CD4-positive, alpha-beta T cell (primary cell): Measurements from ENCODE around the gene MSL1. TPM values are rescaled to one million over a fixed set of nuclear protein-coding genes. Genes with fewer than 3 reads are reported as not detected.

Experiments
- ATAC-seq: fragments of 200-7000 bp; cut with Tn5 transposase; one replicate; pipeline ENCODE4 v1.10.0; 2022; ENCODE audit warnings: mild to moderate bottlenecking; ENCODE audit not compliant: poor library complexity
- CTCF ChIA-PET: fragments of 350-600 bp; sonication (Branson Sonifier 250); formaldehyde crosslinking; loops from one replicate; lab custom pipeline; 2021; ENCODE audit warnings: antibody characterized with exemption, inconsistent platforms; lab: Charles Lee
- POLR2A ChIA-PET: fragments of 350-600 bp; sonication (Branson Sonifier 250); formaldehyde crosslinking; loops from one replicate; lab custom pipeline; 2021; ENCODE audit warnings: antibody characterized with exemption, inconsistent platforms; lab: Charles Lee
- DNase-seq, 14 experiments: peaks; one replicate each; pipeline ENCODE4 v3.0.0-alpha.2; 2013 to 2020; ENCODE audit warnings: mixed read lengths in 2 of 14
- H3K27ac ChIP-seq, 2 donors: one replicate each; pipeline versions ENCODE4 v1.5.1 to v1.7.0; 2013; ENCODE audit warnings: low read length in 2 of 2, low read depth in 1 of 2, mild to moderate bottlenecking in 1 of 2
- H3K27me3 ChIP-seq, 2 experiments: 1 replicate in 1 of 2; 2 replicates in 1 of 2; pipeline versions ENCODE4 v1.6.1 to v1.7.0; 2013; ENCODE audit warnings: low read length in 2 of 2, control low read depth in 1 of 2, mild to moderate bottlenecking in 1 of 2, moderate library complexity in 1 of 2; ENCODE audit not compliant: insufficient read depth in 2 of 2, control insufficient read depth in 1 of 2
- H3K36me3 ChIP-seq: one replicate; pipeline ENCODE4 v1.6.1; 2013; ENCODE audit warnings: low read length, control low read depth; ENCODE audit not compliant: insufficient read depth
- H3K4me1 ChIP-seq: one replicate; pipeline ENCODE4 v1.6.1; 2013; ENCODE audit warnings: low read length, control low read depth; ENCODE audit not compliant: insufficient read depth
- H3K4me3 ChIP-seq: one replicate; pipeline ENCODE4 v1.5.1; 2013; ENCODE audit warnings: mild to moderate bottlenecking, low read length, moderate library complexity
- H3K9me3 ChIP-seq, 2 experiments: 1 replicate in 1 of 2; 2 replicates in 1 of 2; pipeline versions ENCODE4 v1.6.1 to v1.7.0; 2013; ENCODE audit warnings: low read length in 2 of 2, mild to moderate bottlenecking in 2 of 2, control low read depth in 1 of 2, moderate library complexity in 1 of 2; ENCODE audit not compliant: control insufficient read depth in 1 of 2, insufficient read depth in 1 of 2
- H3K27ac Mint-ChIP-seq: one replicate; pipeline ENCODE4 v1.8.0; 2020; ENCODE audit warnings: mixed read lengths
- H3K27me3 Mint-ChIP-seq: one replicate; pipeline ENCODE4 v1.8.0; 2021; ENCODE audit warnings: mixed read lengths
- H3K36me3 Mint-ChIP-seq: one replicate; pipeline ENCODE4 v1.8.0; 2021; ENCODE audit warnings: low read depth, mixed read lengths
- H3K4me1 Mint-ChIP-seq: one replicate; pipeline ENCODE4 v1.8.0; 2021; ENCODE audit warnings: low read depth, mixed read lengths
- H3K4me3 Mint-ChIP-seq: one replicate; pipeline ENCODE4 v1.8.0; 2020; ENCODE audit warnings: mild to moderate bottlenecking, mixed read lengths
- H3K9me3 Mint-ChIP-seq: one replicate; pipeline ENCODE4 v1.8.0; 2020; ENCODE audit warnings: mixed read lengths
- intact Hi-C, 2 experiments: fragments of 100-400 bp; cut with DNase I in 1 of 2; cut with micrococcal nuclease in 1 of 2; formaldehyde crosslinking; loops; one replicate each; pipeline versions ENCODE4 v1.15.1 to v1.9.0; 2023 to 2025; cut with DNase I, micrococcal nuclease
- total RNA-seq, 174 experiments: library from RNA in 2 of 174; stranded (reverse) in 2 of 174; gene quantifications; one replicate each; pipeline ENCODE4 v1.2.3 and lab custom pipeline; 2021 to 2026
- TF ChIP-seq, protein P1 (sequence below): fragments of 200-600 bp; IDR thresholded peaks from one replicate; pipeline ENCODE4 v1.8.0; 2022; ENCODE audit warnings: antibody characterized with exemption, mild to moderate bottlenecking

The MSL1 gene
- total RNA-seq, 2 experiments from 2014 or later: 77.0 to 79.2 TPM

DNA sequence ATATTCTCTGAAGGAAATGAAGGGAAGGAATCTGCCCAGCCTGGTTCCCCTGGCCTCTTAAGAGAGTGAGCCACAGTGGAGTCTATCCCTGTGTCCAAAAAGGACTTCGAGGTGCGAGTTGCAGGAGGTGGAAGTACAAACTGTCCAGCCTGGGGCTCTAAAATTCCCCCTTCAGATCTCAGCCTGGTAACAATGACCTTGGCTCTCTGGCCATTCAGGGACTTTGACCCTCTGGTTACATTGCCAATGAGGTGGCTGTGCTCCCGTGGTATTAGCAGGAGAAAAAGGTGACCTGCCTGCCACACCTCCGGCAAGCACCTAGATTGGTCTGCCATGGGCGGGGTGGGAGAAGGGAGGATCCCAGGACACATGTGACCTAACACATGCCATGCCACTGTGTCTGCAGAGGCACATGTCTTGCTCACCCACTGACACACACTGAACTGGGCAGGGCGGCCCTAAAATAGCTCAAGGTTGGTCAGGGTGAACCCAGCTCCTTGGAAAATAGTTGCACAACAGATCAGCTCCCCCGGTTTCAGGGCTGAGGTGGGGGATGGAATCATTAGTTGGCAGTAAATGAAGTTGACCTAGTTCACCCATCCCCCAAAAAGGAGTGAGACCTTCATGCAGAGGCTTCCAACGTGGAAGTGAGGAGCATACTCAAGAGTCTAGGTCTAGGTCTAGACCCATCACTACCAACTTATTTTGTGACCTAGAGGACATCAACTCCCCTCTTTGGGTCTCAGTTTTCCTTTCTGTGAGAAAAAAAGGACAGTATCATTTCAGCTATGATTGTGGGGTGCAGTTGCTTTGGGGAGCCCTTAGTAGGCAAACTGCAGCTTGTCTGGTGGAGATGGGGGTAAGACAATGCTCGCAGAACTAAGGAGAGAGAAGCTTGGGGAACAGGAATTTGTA is 23.6 kb upstream of the MSL1 start:
- ChIA-PET CTCF (interaction anchor here (1.0 to 8.8 kb wide), 7 partner anchors 12 to 70 kb away, joined by 3 to 93 read pairs (median 6); no protein-coding TSS in a partner anchor), POLR2A (interaction anchor here (0.8 to 9.7 kb wide), 16 partner anchors 8 to 209 kb away, joined by 3 to 335 read pairs (median 13); partner anchors contain the start of genes CASC3, MED24, MSL1 and PSMD3)
- H3K4me3 ChIP-seq: peak overlapping the region; percentile 48
- peaks cover 44% of the 10 kb centered on the region for H3K36me3 ChIP-seq
- Mint-ChIP-seq H3K9me3 (no peaks in the 10 kb centered on the region), H3K4me3 (peak overlapping the region; percentile 97), H3K27me3 (no peaks in the 10 kb centered on the region), H3K4me1 (peaks cover 89% of the 10 kb centered on the region), H3K36me3 (peaks cover 65% of the 10 kb centered on the region), H3K27ac (peak overlapping the region; percentile 91)
- DNase-seq (peak in 2 of 14 experiments; percentile 41 to 62), ATAC-seq (no peak)
- TF ChIP-seq, protein P1, sequence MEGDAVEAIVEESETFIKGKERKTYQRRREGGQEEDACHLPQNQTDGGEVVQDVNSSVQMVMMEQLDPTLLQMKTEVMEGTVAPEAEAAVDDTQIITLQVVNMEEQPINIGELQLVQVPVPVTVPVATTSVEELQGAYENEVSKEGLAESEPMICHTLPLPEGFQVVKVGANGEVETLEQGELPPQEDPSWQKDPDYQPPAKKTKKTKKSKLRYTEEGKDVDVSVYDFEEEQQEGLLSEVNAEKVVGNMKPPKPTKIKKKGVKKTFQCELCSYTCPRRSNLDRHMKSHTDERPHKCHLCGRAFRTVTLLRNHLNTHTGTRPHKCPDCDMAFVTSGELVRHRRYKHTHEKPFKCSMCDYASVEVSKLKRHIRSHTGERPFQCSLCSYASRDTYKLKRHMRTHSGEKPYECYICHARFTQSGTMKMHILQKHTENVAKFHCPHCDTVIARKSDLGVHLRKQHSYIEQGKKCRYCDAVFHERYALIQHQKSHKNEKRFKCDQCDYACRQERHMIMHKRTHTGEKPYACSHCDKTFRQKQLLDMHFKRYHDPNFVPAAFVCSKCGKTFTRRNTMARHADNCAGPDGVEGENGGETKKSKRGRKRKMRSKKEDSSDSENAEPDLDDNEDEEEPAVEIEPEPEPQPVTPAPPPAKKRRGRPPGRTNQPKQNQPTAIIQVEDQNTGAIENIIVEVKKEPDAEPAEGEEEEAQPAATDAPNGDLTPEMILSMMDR: no peak
- H3K27me3 ChIP-seq: no peaks in the 10 kb centered on the region
- intact Hi-C loops: loop anchor here (2.0 to 5.0 kb wide), 4 partner anchors 13 to 171 kb away; partner anchors contain the start of genes CASC3 (in 1 of the 2), LRRC3C (in 1 of the 2), ORMDL3 (in 1 of the 2) and THRA (in 1 of the 2)
- no peaks in the 10 kb centered on the region for H3K9me3 ChIP-seq
- peak overlapping the region; percentile 94 to 96 for H3K27ac ChIP-seq
- H3K4me1 ChIP-seq: peaks cover 93% of the 10 kb centered on the region

DNA sequence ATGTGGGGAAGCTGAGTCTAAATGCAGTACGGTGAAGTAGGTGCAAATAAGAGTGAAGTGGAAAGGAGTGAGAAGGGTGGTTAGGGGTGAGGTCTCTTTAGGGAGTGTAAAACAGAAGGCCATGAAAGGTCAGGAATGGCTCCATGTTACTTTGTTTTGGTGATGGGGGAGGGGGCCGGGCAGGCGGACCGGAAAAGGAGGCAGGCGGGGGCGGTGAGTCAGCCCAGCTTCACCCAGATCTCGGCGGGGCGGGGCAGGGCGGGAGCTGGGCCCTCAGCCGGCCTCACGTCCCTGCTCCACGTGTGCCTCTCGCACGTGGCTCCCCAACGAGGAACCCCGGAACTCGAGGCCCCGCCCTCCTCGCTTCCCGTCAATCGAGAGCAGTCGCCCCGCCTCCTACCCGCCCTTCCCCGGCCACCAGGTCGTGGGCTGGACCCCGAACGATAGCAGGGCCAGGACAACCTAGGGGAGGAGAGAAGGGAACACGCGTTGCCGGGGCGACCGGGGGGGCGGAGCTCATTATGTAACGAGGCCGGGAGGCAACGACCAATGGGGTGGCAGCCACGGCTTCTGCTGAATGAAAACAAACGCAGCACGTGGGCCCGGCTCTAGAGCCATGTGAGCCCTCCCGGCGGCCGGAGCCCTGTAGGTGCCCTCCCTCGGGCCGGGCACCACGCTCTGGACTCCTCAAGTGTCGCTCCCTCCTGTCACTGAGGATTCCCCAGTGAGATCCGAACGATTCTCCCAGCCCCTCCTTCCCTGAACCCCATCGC is 22.7 kb upstream of the MSL1 start:
- ATAC-seq: peak; percentile 63

More for the DNA sequence above, 22.7 kb upstream of the MSL1 start:
- H3K27me3 Mint-ChIP-seq: no peaks in the 10 kb centered on the region
- H3K4me1 Mint-ChIP-seq: peaks cover 90% of the 10 kb centered on the region
- POLR2A ChIA-PET: interaction anchor here (0.8 to 9.7 kb wide), 19 partner anchors 8 to 637 kb away, joined by 3 to 335 read pairs (median 7); partner anchors contain the start of genes CASC3, CDK12, MED24 and MSL1
- peak; percentile 99 to 100 (median 99) for DNase-seq
- CTCF ChIA-PET: interaction anchor here (1.0 to 8.8 kb wide), 7 partner anchors 13 to 69 kb away, joined by 3 to 93 read pairs (median 6); no protein-coding TSS in a partner anchor
- TF ChIP-seq, protein P1: no peak
- H3K4me1 ChIP-seq: peaks cover 97% of the 10 kb centered on the region
- peak overlapping the region; percentile 97 for H3K4me3 Mint-ChIP-seq
- peak overlapping the region; percentile 94 to 96 for H3K27ac ChIP-seq
- peak overlapping the region; percentile 91 for H3K27ac Mint-ChIP-seq
- no peaks in the 10 kb centered on the region for H3K9me3 Mint-ChIP-seq
- peak overlapping the region; percentile 85 for H3K4me3 ChIP-seq
- peaks cover 36% of the 10 kb centered on the region for H3K36me3 ChIP-seq
- no peaks in the 10 kb centered on the region for H3K9me3 ChIP-seq
- intact Hi-C loops: loop anchor here (1.0 to 5.0 kb wide), 5 partner anchors 9 to 172 kb away; partner anchors contain the start of genes CASC3 (in 2 of the 2), LRRC3C (in 1 of the 2), ORMDL3 (in 1 of the 2) and THRA (in 1 of the 2)
- H3K27me3 ChIP-seq: no peaks in the 10 kb centered on the region
- H3K36me3 Mint-ChIP-seq: peaks cover 57% of the 10 kb centered on the region
